OCI-LY7 (cell line): ENCODE data around the gene DPYSL4. TPM values are rescaled to one million over a fixed set of nuclear protein-coding genes. Genes with fewer than 3 reads are reported as not detected.

Experiments used
- BruUV-seq: library from RNA; stranded (reverse); fragments of 400-500 nt; replicated peaks from 2 replicates; lab custom pipeline; 2021; lab: Mats Ljungman, UMichigan
- CTCF ChIA-PET: fragments of 300-600 bp; sonication (Branson Sonifier 250); formaldehyde crosslinking; loops from one replicate; lab custom pipeline; 2022; ENCODE audit warnings: antibody characterized with exemption; ENCODE audit not compliant: unreplicated experiment; lab: Charles Lee
- POLR2A ChIA-PET: fragments of 300-600 bp; sonication (Branson Sonifier 250); formaldehyde crosslinking; loops from one replicate; lab custom pipeline; 2022; ENCODE audit warnings: antibody characterized with exemption; lab: Charles Lee
- DNase-seq: peaks from one replicate; pipeline ENCODE4 v3.0.0-alpha.2; 2015; ENCODE audit warnings: low spot score
- H2AFZ ChIP-seq: fragments of 200-600 bp; sonication (generic), shearing (Covaris generic); 2 replicates; pipeline ENCODE4 v1.6.1; 2014; ENCODE audit warnings: mild to moderate bottlenecking, antibody characterized with exemption, low read length, moderate library complexity
- H3K27ac ChIP-seq: fragments of 200-600 bp; sonication (generic); 2 replicates; pipeline ENCODE4 v1.5.1; 2014; ENCODE audit warnings: mixed run types, low read depth, mild to moderate bottlenecking, moderate library complexity, low read length, inconsistent platforms; ENCODE audit not compliant: poor library complexity, severe bottlenecking
- H3K36me3 ChIP-seq: fragments of 200-600 bp; sonication (generic); 2 replicates; pipeline ENCODE4 v1.6.1; 2014; ENCODE audit warnings: mild to moderate bottlenecking, antibody characterized with exemption, low read length, moderate library complexity, mixed read lengths; ENCODE audit not compliant: insufficient read depth
- H3K4me1 ChIP-seq: fragments of 200-600 bp; sonication (generic); 2 replicates; pipeline ENCODE4 v1.5.1; 2014; ENCODE audit warnings: mild to moderate bottlenecking, low read length; ENCODE audit not compliant: insufficient read depth, poor library complexity, severe bottlenecking
- H3K4me2 ChIP-seq: fragments of 200-600 bp; sonication (generic); 2 replicates; pipeline ENCODE4 v1.6.1; 2014; ENCODE audit warnings: mild to moderate bottlenecking, low read length
- H3K4me3 ChIP-seq: fragments of 200-600 bp; sonication (generic); 2 replicates; pipeline ENCODE4 v1.5.1; 2014; ENCODE audit warnings: mild to moderate bottlenecking, low read depth, low read length; ENCODE audit not compliant: poor library complexity, severe bottlenecking
- H3K79me2 ChIP-seq: fragments of 200-600 bp; sonication (generic); 2 replicates; pipeline ENCODE4 v1.6.1; 2016; ENCODE audit warnings: low read depth, mild to moderate bottlenecking, low read length, moderate library complexity, mixed read lengths; ENCODE audit not compliant: insufficient read depth
- H3K9me2 ChIP-seq: fragments of 200-600 bp; sonication (generic); 2 replicates; pipeline ENCODE4 v1.6.1; 2016; ENCODE audit warnings: mild to moderate bottlenecking, low read length, mixed read lengths; ENCODE audit not compliant: insufficient read depth
- H3K9me3 ChIP-seq: fragments of 200-600 bp; sonication (generic); 2 replicates; pipeline ENCODE4 v1.6.1; 2014; ENCODE audit warnings: mild to moderate bottlenecking, mixed run types, low read length, mixed read lengths
- H4K20me1 ChIP-seq: fragments of 200-600 bp; sonication (generic); 2 replicates; pipeline ENCODE4 v1.6.1; 2014; ENCODE audit warnings: mild to moderate bottlenecking, antibody characterized with exemption, low read length, moderate library complexity, mixed read lengths; ENCODE audit not compliant: insufficient read depth
- CTCF ChIP-seq: fragments of 200-600 bp; sonication (generic); conservative IDR thresholded peaks from 2 replicates; pipeline ENCODE4 v1.5.1; 2014; ENCODE audit warnings: mild to moderate bottlenecking, antibody characterized with exemption, low read length, moderate library complexity, mixed read lengths
- EZH2phosphoT487 ChIP-seq: fragments of 200-600 bp; sonication (generic); IDR thresholded peaks from 2 replicates; pipeline ENCODE4 v1.6.1; 2018; ENCODE audit warnings: low read depth, borderline replicate concordance, mild to moderate bottlenecking, mixed run types, antibody characterized with exemption, low read length, moderate library complexity, mixed read lengths
- intact Hi-C: fragments of 100-400 bp; cut with micrococcal nuclease; formaldehyde crosslinking; loops from one replicate; pipeline ENCODE4 v1.10.0; 2022; ENCODE audit not compliant: unreplicated experiment
- total RNA-seq, 2 experiments: library from RNA; depleted of rRNA in 1 of 2; stranded (reverse); fragments of >200 nt in 1 of 2; shearing (Covaris generic) in 1 of 2; gene quantifications; 2 replicates each; pipeline ENCODE4 v1.2.3, GENCODE V29; 2014 to 2022

The DPYSL4 gene
- total RNA-seq, 2 experiments from 2014 or later = not detected

GRCh38 chr10:132208462-132209050 lies 21.8 kb downstream of the DPYSL4 start:
- H3K9me3 ChIP-seq = no peaks in the 10 kb centered on the region
- no peak overlapping the region for H2AFZ ChIP-seq
- intact Hi-C loops = no loop called here
- POLR2A ChIA-PET = no interaction called here
- DNase-seq = no peak
- H3K9me2 ChIP-seq = no peaks in the 10 kb centered on the region
- no peak overlapping the region for H3K4me2 ChIP-seq
- H3K79me2 ChIP-seq = no peaks in the 10 kb centered on the region
- H3K4me1 ChIP-seq = no peaks in the 10 kb centered on the region
- BruUV-seq = no TSS peak
- no peak overlapping the region for H3K27ac ChIP-seq
- H3K4me3 ChIP-seq = no peak overlapping the region
- CTCF ChIA-PET = no interaction called here
- H3K36me3 ChIP-seq = no peaks in the 10 kb centered on the region
- TF ChIP-seq EZH2phosphoT487 (no peak), CTCF (no peak)
- H4K20me1 ChIP-seq = no peaks in the 10 kb centered on the region

- no peaks in the 10 kb centered on the region for H3K4me1 ChIP-seq
- H3K9me2 ChIP-seq = no peaks in the 10 kb centered on the region
- H3K4me2 ChIP-seq = no peak overlapping the region
- H3K4me3 ChIP-seq = no peak overlapping the region
- BruUV-seq = no TSS peak
- no peaks in the 10 kb centered on the region for H3K79me2 ChIP-seq
- H3K9me3 ChIP-seq = no peaks in the 10 kb centered on the region
- CTCF ChIA-PET = no interaction called here
- TF ChIP-seq CTCF (no peak), EZH2phosphoT487 (no peak)
- H3K27ac ChIP-seq = no peak overlapping the region
- no peak for DNase-seq
- H2AFZ ChIP-seq = no peak overlapping the region
- H4K20me1 ChIP-seq = no peaks in the 10 kb centered on the region
- intact Hi-C loops = no loop called here
- no peaks in the 10 kb centered on the region for H3K36me3 ChIP-seq
- POLR2A ChIA-PET = no interaction called here
These were observed 22.4 kb downstream of the DPYSL4 start for GRCh38 chr10:132209130-132209529.

GRCh38 chr10:132209978-132210530 lies 23.3 kb downstream of the DPYSL4 start:
- intact Hi-C loops = no loop called here
- CTCF ChIA-PET = no interaction called here

More at GRCh38 chr10:132209978-132210530, 23.3 kb downstream of the DPYSL4 start:
- Histone ChIP-seq H3K79me2 (no peaks in the 10 kb centered on the region), H4K20me1 (no peaks in the 10 kb centered on the region), H3K9me2 (no peaks in the 10 kb centered on the region), H2AFZ (no peak overlapping the region), H3K4me2 (no peak overlapping the region), H3K4me3 (no peak overlapping the region), H3K9me3 (no peaks in the 10 kb centered on the region), H3K27ac (no peak overlapping the region), H3K36me3 (no peaks in the 10 kb centered on the region), H3K4me1 (no peaks in the 10 kb centered on the region)
- BruUV-seq = no TSS peak
- TF ChIP-seq CTCF (no peak), EZH2phosphoT487 (no peak)
- POLR2A ChIA-PET = no interaction called here
- no peak for DNase-seq
